Body of pancreas (tissue), 4 donors: ENCODE data around the gene CDKN2AIP.

Source experiments
- CTCF ChIP-seq, 7 experiments: fragments of 450-650 bp in 4 of 7; fragments of 200-600 bp in 3 of 7; sonication (generic) in 3 of 7; IDR thresholded peaks; one replicate each; pipeline ENCODE4 v1.5.1; 2016 to 2019; ENCODE audit warnings: antibody characterized with exemption in 7 of 7
- POLR2A ChIP-seq, 3 donors: fragments of 450-650 bp; IDR thresholded peaks; one replicate each; pipeline ENCODE4 v1.6.1; 2016; ENCODE audit warnings: antibody characterized with exemption in 3 of 3, mild to moderate bottlenecking in 2 of 3

GRCh38 chr4:183467246-183467645 lies 22.8 kb downstream of the CDKN2AIP start:
- no peak for TF ChIP-seq CTCF (IDR thresholded peaks at IDR 0.05)
- TF ChIP-seq POLR2A (IDR thresholded peaks at IDR 0.05), result no peak
